Myocyte (in vitro differentiated cells): ENCODE results near the gene LCN6. TPM values are rescaled to one million over a fixed set of nuclear protein-coding genes. Genes with fewer than 3 reads are reported as not detected.
A peak's percentile ranks its signal among the peaks of the same experiment; 100 is the strongest.

Experiments used
- DNase-seq: peaks from one replicate; pipeline ENCODE4 v3.0.0-alpha.2; 2012; ENCODE audit warnings: low read depth
- total RNA-seq: library from RNA; depleted of rRNA; stranded (reverse); fragments of >200 nt; gene quantifications from 2 replicates; pipeline ENCODE4 v1.2.3, GENCODE V29; 2014

Gene LCN6
- total RNA-seq, 1 donor from 2014 or later = not detected

GRCh38 chr9:136744773-136745172 is 3.6 kb downstream of the LCN6 start:
- no peak for DNase-seq

GRCh38 chr9:136743639-136744211 is 4.6 kb downstream of the LCN6 start:
- no peak for DNase-seq

GRCh38 chr9:136742591-136743391 is 5.5 kb downstream of the LCN6 start, which contains the start of gene LCN10:
TSS of gene LCN10 (minus strand) at chr9:136742940. CDS start at chr9:136742903, 37 bp downstream.
- peak; percentile 37 for DNase-seq

- no peak for DNase-seq
Observed at GRCh38 chr9:136741883-136742571, 6.3 kb downstream of the LCN6 start.

GRCh38 chr9:136740971-136741882 is 7.1 kb downstream of the LCN6 start:
- no peak for DNase-seq

GRCh38 chr9:136740491-136740890 is 7.8 kb downstream of the LCN6 start:
- no peak for DNase-seq

- DNase-seq = no peak
Observed at GRCh38 chr9:136740069-136740468, 8.3 kb downstream of the LCN6 start.

GRCh38 chr9:136739509-136739908 is 8.8 kb downstream of the LCN6 start:
- no peak for DNase-seq

GRCh38 chr9:136738960-136739359 is 9.4 kb downstream of the LCN6 start:
- DNase-seq = no peak

- DNase-seq = no peak
Observed at GRCh38 chr9:136735812-136736480, 12.4 kb downstream of the LCN6 start.

GRCh38 chr9:136734837-136735496 is 13.4 kb downstream of the LCN6 start:
- no peak for DNase-seq

GRCh38 chr9:136733611-136734010 is 14.7 kb downstream of the LCN6 start:
- DNase-seq = no peak

- no peak for DNase-seq
Observed at GRCh38 chr9:136732444-136733178, 15.7 kb downstream of the LCN6 start.

GRCh38 chr9:136729926-136730325 is 18.4 kb downstream of the LCN6 start:
- no peak for DNase-seq

GRCh38 chr9:136729144-136729543 is 19.2 kb downstream of the LCN6 start:
- no peak for DNase-seq

GRCh38 chr9:136728548-136729123 is 19.7 kb downstream of the LCN6 start:
- DNase-seq = peak; percentile 46

- DNase-seq = peak; percentile 89
Observed at GRCh38 chr9:136728080-136728547, 20.2 kb downstream of the LCN6 start.

GRCh38 chr9:136726631-136727191 is 21.6 kb downstream of the LCN6 start:
- DNase-seq = peak; percentile 31
